IMR-90 (cell line): Measurements from ENCODE around the gene RAB11FIP4.

Experiments used
- BHLHE40 ChIP-seq: fragments of 150-350 bp; IDR thresholded peaks from 2 replicates; pipeline ENCODE4 v1.6.1; 2016; ENCODE audit warnings: mild to moderate bottlenecking, low read depth, low read length
- CEBPB ChIP-seq: IDR thresholded peaks from 2 replicates; pipeline ENCODE4 v1.6.1; 2012; ENCODE audit warnings: low read depth, low read length, improper control_type of control experiment
- MAFK ChIP-seq: IDR thresholded peaks from 2 replicates; pipeline ENCODE4 v1.6.1; 2012; ENCODE audit warnings: low read depth, low read length, improper control_type of control experiment
- MAZ ChIP-seq: IDR thresholded peaks from 2 replicates; pipeline ENCODE4 v1.6.1; 2012; ENCODE audit warnings: low read depth, mild to moderate bottlenecking, low read length, improper control_type of control experiment, moderate library complexity, borderline replicate concordance
- NFE2L2 ChIP-seq: fragments of 150-350 bp; IDR thresholded peaks from 2 replicates; pipeline ENCODE4 v1.6.1; 2016; ENCODE audit warnings: low read depth, mild to moderate bottlenecking, low read length
- POLR2A ChIP-seq: IDR thresholded peaks from 2 replicates; pipeline ENCODE4 v1.6.1; 2012; ENCODE audit warnings: mild to moderate bottlenecking, low read depth, low read length
- RAD21 ChIP-seq: IDR thresholded peaks from 2 replicates; pipeline ENCODE4 v1.6.1; 2012; ENCODE audit warnings: low read length, improper control_type of control experiment
- RFX5 ChIP-seq: IDR thresholded peaks from 2 replicates; pipeline ENCODE4 v1.8.0; 2012; ENCODE audit warnings: low read depth, mild to moderate bottlenecking, low read length, moderate library complexity
- SMC3 ChIP-seq: fragments of 150-350 bp; IDR thresholded peaks from 2 replicates; pipeline ENCODE4 v1.6.1; 2016; ENCODE audit warnings: low read depth, mild to moderate bottlenecking, antibody characterized with exemption, low read length, moderate library complexity
- TF ChIP-seq, protein P1 (sequence below): conservative IDR thresholded peaks from 2 replicates; pipeline ENCODE4 v1.5.1; 2012; ENCODE audit warnings: mild to moderate bottlenecking, low read depth, low read length, improper control_type of control experiment
- TF ChIP-seq, protein P2 (sequence below): fragments of 150-350 bp; IDR thresholded peaks from 2 replicates; pipeline ENCODE4 v1.6.1; 2017; ENCODE audit warnings: mild to moderate bottlenecking, antibody characterized with exemption, low read length, low read depth
- TF ChIP-seq, protein P3 (sequence below): fragments of 150-350 bp; IDR thresholded peaks from 2 replicates; pipeline ENCODE4 v1.6.1; 2016; ENCODE audit warnings: low read depth, mild to moderate bottlenecking, low read length, moderate library complexity, borderline replicate concordance

DNA sequence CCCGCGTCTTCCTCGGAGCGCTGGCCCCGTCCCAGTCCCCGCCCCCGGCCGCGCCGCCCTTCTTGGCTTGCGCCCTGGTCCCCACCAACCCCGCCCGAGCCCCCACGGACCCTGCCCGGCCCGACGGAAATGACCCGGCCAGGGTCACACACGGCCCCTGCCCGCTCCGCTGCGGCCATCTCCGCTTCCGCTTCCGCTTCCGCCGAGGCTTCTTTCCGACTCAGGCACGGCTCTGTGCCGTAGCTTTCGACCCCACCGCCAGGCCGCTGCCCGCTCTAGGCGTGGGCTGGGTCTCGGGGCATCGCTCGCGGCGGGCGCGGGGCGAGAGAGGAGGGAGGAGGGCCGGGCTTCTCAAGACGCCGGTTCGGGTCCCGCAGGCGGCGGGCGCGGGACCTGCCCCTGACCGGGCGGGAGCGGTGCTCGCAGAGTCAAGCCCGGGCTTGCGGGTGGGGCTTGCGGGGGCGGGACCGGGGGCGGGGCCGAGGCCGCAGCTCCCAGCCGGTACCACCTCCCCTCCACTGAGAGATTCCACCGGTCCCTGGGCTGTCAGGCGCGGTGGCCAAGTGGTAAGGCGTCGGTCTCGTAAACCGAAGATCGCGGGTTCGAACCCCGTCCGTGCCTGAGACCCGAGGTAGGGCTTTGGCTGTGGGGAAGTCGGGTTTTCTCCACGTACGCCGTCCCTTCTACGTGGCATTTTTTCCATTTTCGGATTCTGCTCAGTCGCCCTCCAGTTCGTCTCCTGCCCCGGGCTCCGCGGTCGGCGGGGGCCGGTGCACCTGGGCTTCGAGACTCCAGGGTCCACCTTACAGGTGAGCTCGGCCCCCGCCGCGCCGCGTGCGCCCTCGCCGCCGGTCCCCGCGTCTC is 158.3 kb downstream of the RAB11FIP4 start:
- TF ChIP-seq, protein P1, sequence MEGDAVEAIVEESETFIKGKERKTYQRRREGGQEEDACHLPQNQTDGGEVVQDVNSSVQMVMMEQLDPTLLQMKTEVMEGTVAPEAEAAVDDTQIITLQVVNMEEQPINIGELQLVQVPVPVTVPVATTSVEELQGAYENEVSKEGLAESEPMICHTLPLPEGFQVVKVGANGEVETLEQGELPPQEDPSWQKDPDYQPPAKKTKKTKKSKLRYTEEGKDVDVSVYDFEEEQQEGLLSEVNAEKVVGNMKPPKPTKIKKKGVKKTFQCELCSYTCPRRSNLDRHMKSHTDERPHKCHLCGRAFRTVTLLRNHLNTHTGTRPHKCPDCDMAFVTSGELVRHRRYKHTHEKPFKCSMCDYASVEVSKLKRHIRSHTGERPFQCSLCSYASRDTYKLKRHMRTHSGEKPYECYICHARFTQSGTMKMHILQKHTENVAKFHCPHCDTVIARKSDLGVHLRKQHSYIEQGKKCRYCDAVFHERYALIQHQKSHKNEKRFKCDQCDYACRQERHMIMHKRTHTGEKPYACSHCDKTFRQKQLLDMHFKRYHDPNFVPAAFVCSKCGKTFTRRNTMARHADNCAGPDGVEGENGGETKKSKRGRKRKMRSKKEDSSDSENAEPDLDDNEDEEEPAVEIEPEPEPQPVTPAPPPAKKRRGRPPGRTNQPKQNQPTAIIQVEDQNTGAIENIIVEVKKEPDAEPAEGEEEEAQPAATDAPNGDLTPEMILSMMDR, result no peak
- TF ChIP-seq RAD21, result peak; percentile 10
- TF ChIP-seq, protein P2, sequence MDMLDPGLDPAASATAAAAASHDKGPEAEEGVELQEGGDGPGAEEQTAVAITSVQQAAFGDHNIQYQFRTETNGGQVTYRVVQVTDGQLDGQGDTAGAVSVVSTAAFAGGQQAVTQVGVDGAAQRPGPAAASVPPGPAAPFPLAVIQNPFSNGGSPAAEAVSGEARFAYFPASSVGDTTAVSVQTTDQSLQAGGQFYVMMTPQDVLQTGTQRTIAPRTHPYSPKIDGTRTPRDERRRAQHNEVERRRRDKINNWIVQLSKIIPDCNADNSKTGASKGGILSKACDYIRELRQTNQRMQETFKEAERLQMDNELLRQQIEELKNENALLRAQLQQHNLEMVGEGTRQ, result no peak; the same call in 1 of the 2 replicates
- no peak for TF ChIP-seq SMC3
- TF ChIP-seq RFX5, result no peak
- TF ChIP-seq NFE2L2, result 0 out of 2 replicates have a peak, but pooled peaks have one; percentile 12
- TF ChIP-seq POLR2A, result no peak
- TF ChIP-seq MAFK, result no peak
- no peak for TF ChIP-seq CEBPB
- peak; percentile 82; the same call in 1 of the 2 replicates for TF ChIP-seq MAZ
- TF ChIP-seq BHLHE40, result no peak
- TF ChIP-seq, protein P3, sequence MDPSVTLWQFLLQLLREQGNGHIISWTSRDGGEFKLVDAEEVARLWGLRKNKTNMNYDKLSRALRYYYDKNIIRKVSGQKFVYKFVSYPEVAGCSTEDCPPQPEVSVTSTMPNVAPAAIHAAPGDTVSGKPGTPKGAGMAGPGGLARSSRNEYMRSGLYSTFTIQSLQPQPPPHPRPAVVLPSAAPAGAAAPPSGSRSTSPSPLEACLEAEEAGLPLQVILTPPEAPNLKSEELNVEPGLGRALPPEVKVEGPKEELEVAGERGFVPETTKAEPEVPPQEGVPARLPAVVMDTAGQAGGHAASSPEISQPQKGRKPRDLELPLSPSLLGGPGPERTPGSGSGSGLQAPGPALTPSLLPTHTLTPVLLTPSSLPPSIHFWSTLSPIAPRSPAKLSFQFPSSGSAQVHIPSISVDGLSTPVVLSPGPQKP, result no peak
